HG03571 (cell line): ENCODE results near the gene PPEF1.

ENCODE experiments used
- ATAC-seq: cut with Tn5 transposase; IDR thresholded peaks from one replicate; pipeline ENCODE4 v1.9.1; 2021; ENCODE audit not compliant: unreplicated experiment

The PPEF1 gene

DNA sequence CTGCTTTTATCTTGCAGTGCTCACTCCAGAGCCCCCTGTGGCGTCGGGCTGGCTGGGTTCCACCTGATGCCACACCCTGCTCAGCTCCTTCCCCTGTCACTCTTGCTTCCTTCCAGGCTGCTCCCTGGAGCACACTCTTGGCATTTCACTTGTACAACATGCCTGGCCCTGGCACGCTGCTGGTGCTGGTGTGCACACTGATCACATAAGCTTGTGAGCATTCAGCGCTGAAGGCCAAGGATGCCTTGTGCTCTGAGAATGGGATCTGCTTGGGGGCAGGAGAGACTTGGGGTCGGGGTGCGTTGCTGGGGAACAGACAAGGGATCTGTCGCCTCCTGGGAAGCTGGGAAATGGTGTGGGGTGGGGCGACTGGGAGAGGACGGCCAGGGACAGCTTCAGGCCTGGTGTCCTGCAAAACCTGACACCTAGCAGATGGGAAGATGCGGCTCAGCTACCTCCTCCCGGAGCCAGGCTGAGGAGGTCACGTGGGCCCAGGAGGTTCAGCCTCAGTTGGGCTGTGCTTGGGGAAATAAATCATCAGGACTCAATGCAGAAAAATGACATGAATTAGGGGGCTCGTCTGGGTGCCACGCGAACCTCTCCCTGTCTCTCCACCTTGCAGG, 167.9 kb downstream of the PPEF1 start:
- no peak for ATAC-seq

- ATAC-seq = no peak
Measured at GRCh38 chrX:18877469-18877868, 170.0 kb downstream of the PPEF1 start.
